Kidney glomerular epithelial cell (primary cell): ENCODE measurements around the gene OR3A2.
"Not testable (repeated sequence)": the region's sequence is repeated elsewhere in the genome, so short reads cannot be mapped to it uniquely, and the experiment has no call there.

Experiments used
- DNase-seq: peaks from one replicate; lab custom pipeline; 2025; lab: John Stamatoyannopoulos, UW

OR3A2 gene

GRCh38 chr17:3293548-3293947, 92.6 kb downstream of the OR3A2 start:
- not testable (repeated sequence) for DNase-seq

GRCh38 chr17:3282901-3283300, 103.2 kb downstream of the OR3A2 start:
- no peak for DNase-seq

- DNase-seq: no peak
These were observed 110.0 kb downstream of the OR3A2 start for GRCh38 chr17:3276126-3276525.

- no peak for DNase-seq
These were observed 114.8 kb downstream of the OR3A2 start for GRCh38 chr17:3271072-3271848.

- no peak for DNase-seq
These were observed 125.5 kb downstream of the OR3A2 start for GRCh38 chr17:3260600-3260999.

- DNase-seq: no peak
These were observed 125.9 kb downstream of the OR3A2 start for GRCh38 chr17:3260163-3260562.

- no peak for DNase-seq
These were observed 129.5 kb downstream of the OR3A2 start for GRCh38 chr17:3256575-3256974.

- not testable (repeated sequence) for DNase-seq
These were observed 137.1 kb downstream of the OR3A2 start for GRCh38 chr17:3249013-3249412.

- not testable (repeated sequence) for DNase-seq
These were observed 141.3 kb downstream of the OR3A2 start for GRCh38 chr17:3244841-3245240.

GRCh38 chr17:3241044-3241443, 145.1 kb downstream of the OR3A2 start:
- not testable (repeated sequence) for DNase-seq

GRCh38 chr17:3238685-3239084, 147.4 kb downstream of the OR3A2 start:
- DNase-seq: not testable (repeated sequence)

- not testable (repeated sequence) for DNase-seq
These were observed 153.8 kb downstream of the OR3A2 start for GRCh38 chr17:3232300-3232699.
